Stimulated activated CD4-positive, alpha-beta T cell treated with anti-CD3 and anti-CD28 coated beads, Interleukin-15, amount 100 ng/mL, for 24 hours (primary cell): ENCODE measurements around the gene TMOD1.
"Not testable (repeated sequence)": the region's sequence is repeated elsewhere in the genome, so short reads cannot be mapped to it uniquely, and the experiment has no call there.

Experiments
- DNase-seq: peaks from one replicate; pipeline ENCODE4 v3.0.0-alpha.2; 2020

TMOD1 gene

DNA sequence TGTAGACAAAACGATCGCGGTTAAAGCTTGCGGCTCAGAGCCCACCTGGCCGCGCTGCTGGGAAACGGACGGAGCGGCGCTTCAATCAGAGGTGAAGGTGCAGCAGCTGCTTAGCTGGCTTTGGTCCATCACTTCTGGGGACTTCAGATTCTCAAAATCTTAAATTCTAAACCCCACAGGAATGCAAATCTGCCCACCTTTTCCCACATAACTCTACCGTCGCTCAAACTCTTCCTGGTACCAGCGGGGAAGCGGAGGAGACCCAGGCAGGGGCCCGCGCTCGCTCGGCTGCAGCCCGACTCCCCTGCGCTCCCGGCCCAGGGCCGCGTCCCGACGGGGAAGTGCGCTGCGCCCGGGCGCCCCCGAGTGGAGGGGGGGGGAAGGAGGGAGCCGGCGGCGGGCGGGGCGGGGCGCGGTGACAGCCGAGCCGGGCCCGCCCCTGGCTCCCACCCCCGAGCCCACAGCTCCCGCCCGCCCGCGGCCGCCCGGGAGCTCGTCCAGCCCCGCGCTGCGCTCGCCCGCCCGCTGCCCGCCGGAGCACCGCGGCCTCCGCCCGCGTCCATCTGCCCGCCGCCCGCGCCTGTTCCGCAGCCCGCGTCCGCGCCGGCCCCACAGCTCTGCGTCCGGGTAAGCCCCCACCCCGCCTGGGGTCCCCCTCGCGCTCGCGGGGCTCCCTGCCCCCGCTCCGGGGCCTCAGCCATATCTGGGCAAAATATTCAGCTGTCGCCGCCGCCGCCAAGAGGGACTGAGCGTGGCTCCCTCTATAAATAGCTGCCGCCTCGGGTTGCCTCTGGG, at the start of gene TMOD1:
TSS of gene TMOD1 (plus strand) at position 490 of the 795 bp plus-strand sequence. CDS start 22,523 bp downstream, outside the sequence.
- DNase-seq = peak; percentile 66

GRCh38 chr9:97453573-97453972, 47.9 kb upstream of the TMOD1 start:
- not testable (repeated sequence) for DNase-seq

DNA sequence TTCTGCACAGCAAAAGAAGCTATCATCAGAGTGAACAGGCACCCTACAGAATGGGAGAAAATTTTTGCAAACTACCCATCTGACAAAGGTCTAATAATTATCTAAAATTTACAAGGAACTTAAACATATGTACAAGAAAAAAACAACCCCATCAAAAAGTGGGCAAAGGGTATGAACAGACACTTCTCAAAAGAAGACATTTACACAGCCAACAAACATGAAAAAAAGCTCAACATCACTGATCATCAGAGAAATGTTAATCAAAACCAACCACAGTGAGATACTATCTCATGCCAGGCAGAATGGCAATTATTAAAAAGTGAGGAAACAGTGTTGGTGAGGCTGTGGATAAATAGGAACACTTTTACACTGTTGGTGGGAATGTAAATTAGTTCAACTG, 44.6 kb upstream of the TMOD1 start:
- not testable (repeated sequence) for DNase-seq

- no peak for DNase-seq
Measured at GRCh38 chr9:97459326-97459725, 42.1 kb upstream of the TMOD1 start.

GRCh38 chr9:97462159-97462558, 39.3 kb upstream of the TMOD1 start:
- no peak for DNase-seq

DNA sequence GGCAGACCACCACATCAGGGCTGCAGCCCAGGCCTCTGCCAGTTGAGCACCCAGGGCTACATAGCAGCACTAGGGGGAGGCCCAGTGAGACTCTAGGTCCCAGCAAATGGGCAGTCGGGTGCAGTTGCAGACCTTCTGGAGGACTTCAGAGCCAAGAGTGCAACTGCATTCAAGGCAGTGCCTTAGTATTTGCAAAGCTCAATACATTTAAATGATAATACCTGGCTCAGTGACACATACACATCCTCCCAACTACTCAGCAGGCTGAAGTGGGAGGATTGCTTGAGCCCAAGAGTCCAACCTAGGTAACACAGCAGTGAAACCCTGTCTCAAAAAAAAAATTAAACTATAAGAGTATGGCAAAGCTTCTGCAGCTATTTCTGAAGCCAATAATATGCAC, 38.6 kb upstream of the TMOD1 start:
- no peak for DNase-seq

DNA sequence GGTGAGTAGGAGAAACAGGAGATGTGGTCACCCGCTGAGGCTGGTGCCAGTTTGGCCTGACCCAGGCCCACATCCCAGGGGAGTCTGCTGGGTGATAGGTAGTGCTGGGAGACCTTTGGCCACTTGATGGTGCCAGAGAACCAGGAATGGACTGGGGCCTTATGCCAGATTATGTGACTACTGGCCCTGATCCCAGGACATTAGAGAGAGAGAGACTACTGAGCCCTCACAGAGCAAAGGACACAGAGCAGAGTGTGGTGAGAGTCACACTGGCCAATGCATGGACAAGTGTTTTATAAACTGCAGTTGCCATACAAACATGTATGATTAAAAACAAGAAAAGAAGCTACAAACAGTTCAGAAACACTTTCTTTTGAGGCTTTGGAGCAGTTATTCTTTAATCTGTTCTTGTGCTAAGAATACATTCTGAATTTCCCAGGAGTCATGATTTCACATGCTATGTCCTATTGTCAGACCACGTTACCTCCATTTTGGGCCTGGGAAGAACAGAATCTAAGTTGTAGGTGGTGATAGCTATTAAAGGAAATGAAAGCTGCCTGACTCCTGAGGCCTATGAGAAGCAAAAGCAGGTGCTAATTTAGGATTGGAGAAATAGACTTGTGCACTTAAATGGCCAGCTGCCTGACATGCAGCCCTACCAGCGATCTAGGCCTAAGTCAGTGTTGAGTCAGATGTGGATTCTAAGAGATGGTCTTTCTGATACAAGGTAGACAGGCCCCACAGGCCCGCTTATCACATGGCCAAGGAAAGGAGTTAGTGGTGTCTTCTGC, 32.6 kb upstream of the TMOD1 start:
- DNase-seq = peak; percentile 49

DNA sequence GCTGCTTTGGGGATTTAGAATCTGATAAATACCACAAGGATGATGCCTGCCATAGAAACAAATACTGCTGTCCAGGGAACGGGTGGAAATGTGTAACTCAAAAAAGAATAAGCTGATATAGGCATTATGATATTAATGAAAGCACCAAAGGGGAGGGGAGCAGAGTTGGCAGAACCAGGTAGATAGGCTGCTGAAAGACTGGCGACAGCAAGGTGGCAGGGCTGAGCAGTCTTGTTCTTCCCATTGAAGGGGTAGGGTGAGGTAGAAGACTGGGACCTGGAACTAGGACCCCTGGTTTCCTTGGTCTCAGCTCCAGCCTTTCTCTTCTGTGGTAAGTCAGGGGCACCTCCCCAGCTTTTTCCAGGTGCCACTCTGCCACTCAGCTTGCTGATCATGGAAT, 31.4 kb upstream of the TMOD1 start:
- DNase-seq = no peak

DNA sequence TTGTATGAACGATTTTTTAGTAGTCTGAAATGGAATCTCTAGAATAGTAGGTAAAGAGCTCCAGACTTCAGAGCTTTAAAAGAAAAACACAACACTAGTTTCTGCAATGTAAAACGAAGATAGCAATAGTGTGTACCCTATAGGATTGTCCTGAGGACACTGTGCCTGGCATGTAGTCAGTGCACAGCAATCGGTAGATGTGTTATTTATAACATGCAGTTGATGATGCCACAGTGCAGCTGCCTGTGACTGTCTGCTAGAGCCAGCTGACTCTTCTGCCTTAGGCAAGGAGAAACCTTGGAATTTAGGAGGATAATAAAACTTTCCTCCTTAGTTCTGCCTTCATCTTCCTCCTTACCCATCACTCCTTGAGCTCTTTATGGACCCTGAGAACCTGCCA, 27.7 kb upstream of the TMOD1 start:
- no peak for DNase-seq

GRCh38 chr9:97474372-97474925, 27.0 kb upstream of the TMOD1 start:
- DNase-seq = no peak

DNA sequence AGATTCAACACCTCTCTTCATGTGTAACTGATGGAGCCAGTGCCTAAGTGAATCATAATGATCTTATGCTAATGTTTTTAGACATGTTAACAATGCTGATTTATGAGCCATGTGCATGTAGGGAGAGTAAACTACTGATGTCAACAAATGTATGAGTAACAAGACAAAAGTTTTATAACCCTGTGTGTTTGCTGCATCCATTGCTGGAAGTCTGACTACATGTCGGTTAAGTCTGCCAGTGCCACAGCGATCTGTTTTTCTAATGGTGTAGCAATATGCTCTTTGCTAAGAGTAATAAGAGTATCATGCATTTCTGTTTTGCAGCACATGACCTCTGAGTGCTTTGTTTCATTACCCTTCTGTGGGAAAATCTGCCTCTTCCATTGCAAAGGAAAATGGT, 26.4 kb upstream of the TMOD1 start:
- DNase-seq = no peak

DNA sequence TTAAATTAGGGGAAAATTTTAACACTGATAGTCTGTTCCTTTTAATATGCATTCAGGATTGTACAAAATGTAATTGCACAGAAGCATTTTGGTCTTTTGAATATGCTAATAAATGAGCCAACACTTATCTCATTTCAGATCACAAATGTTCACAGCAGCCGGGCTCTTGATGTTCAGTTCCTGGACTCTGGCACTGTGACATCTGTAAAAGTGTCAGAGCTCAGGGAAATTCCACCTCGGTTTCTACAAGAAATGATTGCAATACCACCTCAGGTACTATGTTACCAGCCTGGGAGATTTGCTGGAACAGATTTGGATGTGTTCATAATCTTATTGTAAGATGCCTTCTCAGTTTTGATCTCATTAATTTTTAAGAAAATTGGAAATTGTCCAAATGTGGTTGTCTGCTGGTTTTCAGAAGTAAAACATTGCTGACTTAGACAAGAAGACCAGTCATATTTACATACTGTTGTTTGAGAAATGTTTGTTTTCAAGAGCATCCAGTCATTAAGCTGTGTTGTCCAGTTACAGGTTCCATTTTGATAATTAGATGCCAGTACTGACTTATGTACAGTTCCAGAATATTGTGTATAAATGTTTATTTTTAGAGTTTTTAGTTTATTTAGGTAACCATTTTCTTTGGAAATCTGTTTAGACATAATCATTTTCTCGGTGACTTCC, 23.0 kb upstream of the TMOD1 start:
- no peak for DNase-seq

- no peak for DNase-seq
Measured at GRCh38 chr9:97479496-97480159, 21.8 kb upstream of the TMOD1 start.

DNA sequence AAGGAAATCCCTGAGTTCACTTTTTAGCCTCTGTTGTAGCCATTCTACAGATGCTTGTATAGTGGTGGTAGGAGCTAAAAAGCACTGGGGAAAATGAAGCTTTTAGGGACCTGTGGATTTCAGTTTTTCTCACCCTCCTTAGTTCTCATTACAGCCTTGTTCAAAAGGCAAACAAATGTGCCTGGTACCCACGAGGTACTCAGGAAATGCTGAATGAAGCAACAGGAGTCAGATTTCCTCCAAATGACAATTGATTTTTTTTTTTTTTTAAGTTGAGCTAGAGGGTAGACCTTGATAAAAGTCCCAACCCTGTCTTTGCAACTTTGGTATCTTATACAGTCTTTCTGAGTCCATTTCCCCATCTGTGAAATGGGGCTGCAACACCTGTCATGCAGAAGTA, 21.3 kb upstream of the TMOD1 start:
- DNase-seq = no peak

- DNase-seq = no peak
Measured at GRCh38 chr9:97480749-97481148, 20.7 kb upstream of the TMOD1 start.

DNA sequence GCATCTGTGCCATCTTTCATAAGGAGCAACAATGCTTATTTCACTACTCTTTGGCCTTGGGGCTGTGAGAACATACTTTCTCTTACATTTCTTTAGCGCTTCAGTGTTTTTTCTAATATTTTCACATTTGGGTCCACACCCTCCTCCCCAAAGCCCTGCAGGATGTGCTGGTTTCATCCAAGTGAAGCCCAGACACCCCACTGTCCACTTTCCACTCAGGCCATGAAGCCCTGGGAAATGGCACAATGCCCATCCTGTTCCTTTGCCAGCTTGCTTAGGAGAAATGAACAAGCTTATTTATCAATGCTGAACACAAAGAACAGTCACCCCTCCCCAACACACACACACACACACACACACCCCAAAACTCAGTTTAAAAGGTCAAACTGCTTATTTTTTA, 17.3 kb upstream of the TMOD1 start:
- no peak for DNase-seq

DNA sequence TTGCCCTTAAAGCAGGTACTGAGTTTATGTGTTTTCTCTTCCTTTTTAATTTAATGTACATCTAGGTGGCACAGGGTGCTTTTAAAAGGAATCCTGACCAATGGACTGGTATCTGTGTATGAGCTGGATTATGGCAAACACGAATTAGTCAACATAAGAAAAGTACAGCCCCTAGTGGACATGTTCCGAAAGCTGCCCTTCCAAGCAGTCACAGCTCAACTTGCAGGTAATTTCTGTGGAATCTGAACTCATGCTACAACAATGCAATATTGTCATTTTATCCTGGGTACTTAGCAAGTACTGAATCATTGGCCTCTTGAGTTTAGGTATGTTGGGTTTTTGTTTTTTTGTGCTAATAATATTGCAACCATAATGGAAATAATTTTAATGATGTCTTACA, 14.4 kb upstream of the TMOD1 start:
- no peak for DNase-seq

- no peak for DNase-seq
Measured at GRCh38 chr9:97487861-97488260, 13.6 kb upstream of the TMOD1 start.

GRCh38 chr9:97491216-97491999, 10.1 kb upstream of the TMOD1 start:
- DNase-seq = no peak

GRCh38 chr9:97497558-97498375, 3.7 kb upstream of the TMOD1 start:
- not testable (repeated sequence) for DNase-seq

- not testable (repeated sequence) for DNase-seq
Measured at GRCh38 chr9:97498846-97499245, 2.6 kb upstream of the TMOD1 start.
